ENCODE data around the gene KCNN3.

DNA sequence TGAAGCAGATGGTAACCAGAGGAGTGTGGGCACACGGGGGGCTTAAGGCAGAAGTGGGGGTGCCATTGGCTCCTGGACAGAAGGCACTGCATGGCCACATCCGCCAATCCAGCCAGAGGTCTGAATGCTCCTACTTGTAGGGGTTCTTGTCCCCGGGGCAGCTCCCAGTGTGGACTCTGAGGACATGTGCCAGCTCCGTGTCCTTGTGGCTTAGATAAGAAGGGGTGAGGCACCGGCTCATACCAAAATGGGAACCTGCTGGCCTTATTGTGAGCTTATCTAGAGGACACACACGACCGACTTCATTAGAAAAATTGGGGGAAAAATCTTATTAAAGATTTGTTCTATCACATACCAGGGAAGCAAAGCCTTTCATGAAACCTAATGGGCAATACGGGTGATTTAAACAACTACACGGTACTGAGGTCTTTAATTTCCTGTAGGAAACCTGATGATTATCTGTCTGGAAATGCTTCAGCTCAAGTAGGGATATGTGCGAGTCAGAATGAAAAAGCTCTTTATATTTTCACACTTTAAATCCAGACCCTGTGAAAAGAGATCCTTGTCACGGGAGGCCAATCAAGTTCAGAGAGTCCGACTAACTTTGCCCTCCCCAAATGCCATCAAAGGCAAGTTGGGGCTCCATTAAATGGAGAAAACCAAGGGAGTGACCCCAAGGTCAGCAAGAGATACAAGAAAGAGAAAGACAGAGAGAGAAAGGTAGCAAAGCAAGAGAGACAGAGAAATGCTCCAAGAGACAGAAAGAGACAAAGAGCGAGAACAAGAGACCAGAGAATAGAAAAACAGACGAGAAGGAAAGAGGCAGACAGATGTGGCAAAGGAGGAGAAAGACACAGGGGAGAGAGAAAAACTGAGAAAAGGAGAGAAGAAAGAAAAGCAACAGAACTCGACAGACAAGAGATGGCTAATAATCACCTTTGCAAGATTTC is 14.1 kb upstream of the KCNN3 start:
- TF ChIP-seq EZH2 (optimal IDR thresholded peaks at IDR 0.05; ENCODE audit: low read depth, low read length) = no peak
- TF ChIP-seq, protein P1, sequence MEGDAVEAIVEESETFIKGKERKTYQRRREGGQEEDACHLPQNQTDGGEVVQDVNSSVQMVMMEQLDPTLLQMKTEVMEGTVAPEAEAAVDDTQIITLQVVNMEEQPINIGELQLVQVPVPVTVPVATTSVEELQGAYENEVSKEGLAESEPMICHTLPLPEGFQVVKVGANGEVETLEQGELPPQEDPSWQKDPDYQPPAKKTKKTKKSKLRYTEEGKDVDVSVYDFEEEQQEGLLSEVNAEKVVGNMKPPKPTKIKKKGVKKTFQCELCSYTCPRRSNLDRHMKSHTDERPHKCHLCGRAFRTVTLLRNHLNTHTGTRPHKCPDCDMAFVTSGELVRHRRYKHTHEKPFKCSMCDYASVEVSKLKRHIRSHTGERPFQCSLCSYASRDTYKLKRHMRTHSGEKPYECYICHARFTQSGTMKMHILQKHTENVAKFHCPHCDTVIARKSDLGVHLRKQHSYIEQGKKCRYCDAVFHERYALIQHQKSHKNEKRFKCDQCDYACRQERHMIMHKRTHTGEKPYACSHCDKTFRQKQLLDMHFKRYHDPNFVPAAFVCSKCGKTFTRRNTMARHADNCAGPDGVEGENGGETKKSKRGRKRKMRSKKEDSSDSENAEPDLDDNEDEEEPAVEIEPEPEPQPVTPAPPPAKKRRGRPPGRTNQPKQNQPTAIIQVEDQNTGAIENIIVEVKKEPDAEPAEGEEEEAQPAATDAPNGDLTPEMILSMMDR (IDR thresholded peaks at IDR 0.05; ENCODE audit: low read length) = no peak
- no peak for TF ChIP-seq EZH2phosphoT487 (IDR thresholded peaks at IDR 0.05; ENCODE audit: low read length)
